GM12801 (cell line): ENCODE data around the gene SRRM5.

ENCODE experiments used
- TF ChIP-seq, protein P1 (sequence below): IDR thresholded peaks from one replicate; pipeline ENCODE4 v1.5.1; 2011; ENCODE audit warnings: control low read depth; ENCODE audit not compliant: insufficient read length; ENCODE audit errors: extremely low read depth

The SRRM5 gene

DNA sequence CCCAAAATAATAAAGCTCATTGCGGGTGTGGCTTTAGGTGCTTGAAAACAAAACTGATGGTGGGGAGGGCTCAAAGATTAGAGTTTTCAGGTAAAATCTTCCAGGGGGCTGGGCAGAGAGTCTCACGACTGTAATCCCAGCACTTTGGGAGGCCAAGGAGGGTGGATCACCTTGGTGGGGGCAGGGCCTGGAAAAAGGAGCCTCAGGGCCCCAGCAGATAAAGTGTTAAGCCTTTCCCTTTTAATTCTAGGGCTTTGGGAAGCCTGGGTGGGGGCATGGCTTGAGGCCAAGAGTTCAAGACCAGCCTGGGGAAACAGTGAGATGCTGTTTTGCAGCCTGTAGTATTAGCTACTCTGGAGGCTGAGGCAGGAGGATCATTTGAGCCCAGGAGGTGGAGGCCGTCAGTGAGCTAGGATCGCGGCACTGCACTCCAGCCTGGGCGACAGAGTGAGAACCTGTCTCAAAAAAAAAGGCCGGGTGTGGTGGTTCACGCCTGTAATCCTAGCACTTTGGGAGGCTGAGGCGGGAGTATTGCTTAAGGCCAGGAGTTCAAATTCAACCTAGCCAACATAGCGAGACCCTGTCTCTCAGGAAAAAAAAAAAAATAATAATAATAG is 17.7 kb upstream of the SRRM5 start:
- TF ChIP-seq, protein P1, sequence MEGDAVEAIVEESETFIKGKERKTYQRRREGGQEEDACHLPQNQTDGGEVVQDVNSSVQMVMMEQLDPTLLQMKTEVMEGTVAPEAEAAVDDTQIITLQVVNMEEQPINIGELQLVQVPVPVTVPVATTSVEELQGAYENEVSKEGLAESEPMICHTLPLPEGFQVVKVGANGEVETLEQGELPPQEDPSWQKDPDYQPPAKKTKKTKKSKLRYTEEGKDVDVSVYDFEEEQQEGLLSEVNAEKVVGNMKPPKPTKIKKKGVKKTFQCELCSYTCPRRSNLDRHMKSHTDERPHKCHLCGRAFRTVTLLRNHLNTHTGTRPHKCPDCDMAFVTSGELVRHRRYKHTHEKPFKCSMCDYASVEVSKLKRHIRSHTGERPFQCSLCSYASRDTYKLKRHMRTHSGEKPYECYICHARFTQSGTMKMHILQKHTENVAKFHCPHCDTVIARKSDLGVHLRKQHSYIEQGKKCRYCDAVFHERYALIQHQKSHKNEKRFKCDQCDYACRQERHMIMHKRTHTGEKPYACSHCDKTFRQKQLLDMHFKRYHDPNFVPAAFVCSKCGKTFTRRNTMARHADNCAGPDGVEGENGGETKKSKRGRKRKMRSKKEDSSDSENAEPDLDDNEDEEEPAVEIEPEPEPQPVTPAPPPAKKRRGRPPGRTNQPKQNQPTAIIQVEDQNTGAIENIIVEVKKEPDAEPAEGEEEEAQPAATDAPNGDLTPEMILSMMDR = no peak

DNA sequence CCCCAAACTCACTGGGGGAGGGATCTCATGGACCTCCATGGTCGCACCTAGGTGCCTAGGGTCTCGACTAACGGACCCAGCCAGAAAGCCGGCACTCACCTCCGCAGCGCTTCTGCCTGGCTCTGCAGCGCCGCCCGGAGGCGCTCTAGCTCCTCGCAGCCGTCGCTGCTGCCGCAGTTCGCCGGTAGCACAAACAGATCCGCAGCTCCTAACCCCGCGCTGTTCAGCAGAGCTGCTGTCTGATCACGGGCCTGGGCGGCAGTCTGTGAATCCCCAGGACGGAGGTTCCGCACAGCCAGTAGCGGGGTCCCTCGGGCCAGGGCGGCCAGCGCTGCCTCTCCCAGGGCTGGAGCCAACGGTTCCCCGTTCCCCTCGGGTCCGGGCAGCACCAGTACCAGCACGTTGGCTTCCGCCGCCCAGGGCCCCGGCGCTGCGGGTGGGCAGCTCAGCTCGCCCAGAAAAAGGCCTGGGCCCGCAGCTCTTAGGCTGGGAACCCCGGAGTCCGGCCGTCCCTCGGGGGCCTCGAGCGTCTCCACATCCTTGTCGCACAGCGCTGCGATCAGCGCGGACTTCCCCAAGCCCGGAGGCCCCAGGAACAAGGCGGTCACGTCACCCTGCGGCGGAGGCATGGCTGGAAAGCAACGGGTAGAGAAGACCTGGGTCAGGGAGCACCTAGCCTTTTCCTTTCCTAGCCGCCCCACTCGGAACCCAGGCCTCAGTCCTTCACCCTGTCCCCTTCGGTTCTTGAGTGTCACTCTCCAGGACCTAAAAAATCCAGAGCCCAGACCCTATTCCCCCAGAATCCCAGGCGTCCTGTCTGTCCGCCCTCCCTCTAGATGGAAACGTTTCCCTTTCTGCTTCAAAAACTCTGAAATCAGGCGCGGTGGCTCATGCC is 16.9 kb upstream of the SRRM5 start:
- TF ChIP-seq, protein P1 = peak; percentile 6

DNA sequence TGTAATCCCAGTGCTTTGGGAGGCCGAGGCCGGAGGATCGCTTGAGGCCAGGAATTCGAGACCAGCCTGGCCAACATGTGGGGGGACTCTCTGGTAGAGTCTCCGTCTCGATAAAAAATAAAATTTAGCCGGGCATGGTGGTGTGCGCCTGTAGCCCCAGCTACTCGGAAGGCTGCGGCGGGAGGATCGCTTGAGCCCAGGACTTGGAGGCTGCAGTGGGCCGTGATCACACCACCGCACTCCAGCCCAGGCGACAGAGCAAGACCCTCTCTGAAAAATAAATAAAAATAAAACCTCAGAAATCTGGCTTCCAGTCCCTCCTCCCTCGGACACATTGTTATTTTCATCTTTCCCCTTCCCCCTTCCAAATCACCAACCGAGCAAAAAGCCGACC is 16.3 kb upstream of the SRRM5 start:
- TF ChIP-seq, protein P1 = no peak

DNA sequence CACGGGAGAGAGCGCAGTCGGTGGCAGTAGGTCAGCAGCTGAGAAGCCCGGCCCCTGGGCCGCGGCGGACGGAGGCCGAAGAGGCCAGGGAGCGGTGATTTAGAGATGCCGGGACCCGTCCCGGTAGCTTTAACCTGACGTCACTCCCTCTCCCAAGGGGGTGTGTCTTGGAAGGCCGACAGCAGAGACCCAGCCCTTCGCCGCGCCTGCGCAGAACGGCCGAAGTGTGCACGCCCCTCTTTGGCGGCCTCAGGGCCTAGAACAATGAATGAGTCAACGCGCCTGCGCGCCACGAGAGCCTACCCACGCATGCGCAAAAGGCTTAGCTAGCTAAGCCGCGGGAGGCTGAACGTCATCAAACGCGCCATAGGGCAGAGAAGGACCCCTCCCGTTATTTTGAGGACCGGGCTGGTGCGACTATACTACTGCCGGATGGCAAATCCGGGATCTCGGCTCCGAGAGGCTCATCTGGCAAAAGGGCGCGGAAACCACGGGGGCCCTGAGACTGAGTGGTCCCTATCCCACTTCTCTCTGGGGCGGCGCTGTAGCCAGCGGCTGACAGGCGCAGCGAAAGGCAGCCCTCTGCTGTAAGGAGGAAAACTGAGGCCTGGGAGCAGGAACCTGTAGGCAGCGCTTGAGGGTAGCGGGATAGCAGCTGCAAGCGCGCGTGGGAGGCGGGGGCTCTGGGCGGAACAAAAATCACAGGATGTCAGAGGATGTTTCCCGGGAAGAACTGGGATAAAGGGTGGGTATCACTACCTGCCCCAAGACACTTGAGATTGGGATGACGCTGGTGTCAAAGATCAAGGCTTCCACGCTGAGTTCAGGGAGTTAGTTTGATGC is 15.7 kb upstream of the SRRM5 start, which contains the start of the genes IRGQ and ZNF576:
IRGQ (minus strand) TSS at position 136 of the 843 bp plus-strand sequence. CDS start 796 bp downstream, outside the sequence.
ZNF576 (plus strand) TSS at position 597 of the 843 bp plus-strand sequence. CDS start 514 bp downstream, outside the sequence.
- TF ChIP-seq, protein P1 = no peak

DNA sequence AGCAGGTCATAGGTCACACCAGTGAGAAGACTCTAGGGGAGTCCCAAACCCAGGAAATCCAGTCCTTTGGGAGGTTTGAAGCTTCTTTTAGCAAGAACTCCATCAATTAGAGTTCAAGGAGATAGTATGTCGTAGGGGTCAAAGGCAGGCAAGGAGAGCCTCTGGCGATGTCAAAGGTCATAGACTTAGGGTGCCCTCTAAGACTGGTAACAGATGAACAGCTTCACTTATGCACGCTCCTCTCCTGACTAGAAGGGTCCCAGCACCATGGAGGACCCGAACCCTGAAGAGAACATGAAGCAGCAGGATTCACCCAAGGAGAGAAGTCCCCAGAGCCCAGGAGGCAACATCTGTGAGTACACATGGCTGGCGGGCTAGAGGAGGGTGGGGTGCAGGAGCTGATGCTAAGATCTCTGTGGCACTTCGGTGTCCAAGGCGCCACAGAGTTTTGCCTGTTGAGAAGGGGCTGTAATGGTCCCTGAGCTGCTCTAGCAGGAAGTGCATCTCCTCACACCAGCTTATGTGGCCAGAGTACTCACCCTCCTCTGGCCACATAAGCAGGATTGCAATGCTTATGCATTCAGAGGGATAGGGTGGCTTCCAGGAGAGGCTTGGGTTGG is 14.9 kb upstream of the SRRM5 start:
- TF ChIP-seq, protein P1 = no peak

DNA sequence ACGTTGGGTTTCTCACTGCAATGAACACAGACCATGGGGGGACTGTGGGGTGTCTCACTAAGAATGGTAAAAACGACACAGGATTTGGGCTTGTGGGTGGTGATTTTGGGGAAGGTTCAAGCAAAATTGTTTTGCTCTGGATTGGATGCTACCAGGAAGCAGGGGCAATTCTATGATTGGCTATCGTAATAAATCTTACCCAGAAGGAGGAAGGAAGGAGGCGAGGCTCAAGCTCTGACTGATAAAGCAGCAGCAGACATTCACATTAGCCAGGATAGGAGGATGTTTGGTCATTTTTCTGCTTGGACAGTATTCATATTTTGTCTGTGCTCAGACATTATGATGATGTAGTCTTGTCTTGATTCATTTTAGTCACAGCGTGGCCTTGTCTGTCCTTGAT is 14.0 kb upstream of the SRRM5 start:
- TF ChIP-seq, protein P1 = no peak
